Measurements from ENCODE around the gene MXRA7.

The MXRA7 gene

GRCh38 chr17:76674600-76674999 is 36.2 kb downstream of the MXRA7 start:
- no peak for DNase-seq

- no peak for DNase-seq
These were observed 37.0 kb downstream of the MXRA7 start for GRCh38 chr17:76673729-76674128.

GRCh38 chr17:76672892-76673291 is 37.9 kb downstream of the MXRA7 start:
- DNase-seq: no peak

GRCh38 chr17:76672270-76672851 is 38.4 kb downstream of the MXRA7 start:
- no peak for DNase-seq

GRCh38 chr17:76671912-76672262 is 38.9 kb downstream of the MXRA7 start:
- DNase-seq: no peak

GRCh38 chr17:76671123-76671911 is 39.4 kb downstream of the MXRA7 start:
- DNase-seq: peak; percentile 100

GRCh38 chr17:76670718-76671122 is 40.0 kb downstream of the MXRA7 start:
- DNase-seq: no peak

GRCh38 chr17:76670020-76670717 is 40.6 kb downstream of the MXRA7 start:
- no peak for DNase-seq

- DNase-seq: no peak
These were observed 42.8 kb downstream of the MXRA7 start for GRCh38 chr17:76667786-76668453.

GRCh38 chr17:76667491-76667755 is 43.3 kb downstream of the MXRA7 start:
- DNase-seq: no peak

GRCh38 chr17:76660656-76661042 is 50.1 kb downstream of the MXRA7 start:
- DNase-seq: no peak

- no peak for DNase-seq
These were observed 50.7 kb downstream of the MXRA7 start for GRCh38 chr17:76659928-76660655.

GRCh38 chr17:76658242-76658662 is 52.5 kb downstream of the MXRA7 start:
- no peak for DNase-seq

GRCh38 chr17:76657505-76658241 is 53.1 kb downstream of the MXRA7 start:
- DNase-seq: no peak

- DNase-seq: no peak
These were observed 56.4 kb downstream of the MXRA7 start for GRCh38 chr17:76654408-76654807.

- no peak for DNase-seq
These were observed 60.3 kb downstream of the MXRA7 start for GRCh38 chr17:76650504-76650903.

- no peak for DNase-seq
These were observed 64.1 kb downstream of the MXRA7 start for GRCh38 chr17:76646712-76647111.

GRCh38 chr17:76645481-76645880 is 65.3 kb downstream of the MXRA7 start:
- DNase-seq: no peak

- DNase-seq: no peak
These were observed 65.8 kb downstream of the MXRA7 start for GRCh38 chr17:76644995-76645394.

GRCh38 chr17:76643553-76644148 is 67.1 kb downstream of the MXRA7 start, which contains the start of gene ST6GALNAC1:
Gene ST6GALNAC1, minus strand, starts transcription at chr17:76643757. Its CDS starts 119 bp downstream, at chr17:76643638.
- no peak for DNase-seq

- DNase-seq: no peak
These were observed 67.8 kb downstream of the MXRA7 start for GRCh38 chr17:76642994-76643393.

- DNase-seq: no peak
These were observed 68.7 kb downstream of the MXRA7 start for GRCh38 chr17:76642032-76642561.

Measured in femur (tissue), 1 donor.